Muscle layer of colon (tissue), 2 donors: ENCODE measurements around the gene PPP2R2C.

Source experiments
- H3K27ac ChIP-seq: one replicate; pipeline ENCODE4 v1.7.0; 2013; ENCODE audit warnings: low read depth, mild to moderate bottlenecking, low read length, moderate library complexity
- H3K27me3 ChIP-seq, 2 donors: one replicate each; pipeline ENCODE4 v1.7.0; 2013; ENCODE audit warnings: low read length in 2 of 2, mild to moderate bottlenecking in 2 of 2; ENCODE audit not compliant: insufficient read depth in 2 of 2, control insufficient read depth in 1 of 2
- H3K36me3 ChIP-seq: one replicate; pipeline ENCODE4 v1.7.0; 2013; ENCODE audit warnings: mild to moderate bottlenecking, low read length; ENCODE audit not compliant: insufficient read depth
- H3K4me1 ChIP-seq: one replicate; pipeline ENCODE4 v1.7.0; 2013; ENCODE audit warnings: mild to moderate bottlenecking, low read length; ENCODE audit not compliant: insufficient read depth
- H3K4me3 ChIP-seq, 2 donors: one replicate each; pipeline ENCODE4 v1.7.0; 2013; ENCODE audit warnings: low read length in 2 of 2, low read depth in 1 of 2, mild to moderate bottlenecking in 1 of 2, moderate library complexity in 1 of 2
- H3K9ac ChIP-seq: one replicate; pipeline ENCODE4 v1.7.0; 2013; ENCODE audit warnings: low read length
- H3K9me3 ChIP-seq: one replicate; pipeline ENCODE4 v1.7.0; 2013; ENCODE audit warnings: mild to moderate bottlenecking, low read length
- donor health status: abdominal sarcoma.
- donor health status: Adenocarcinoma of cecum.

The PPP2R2C gene

DNA sequence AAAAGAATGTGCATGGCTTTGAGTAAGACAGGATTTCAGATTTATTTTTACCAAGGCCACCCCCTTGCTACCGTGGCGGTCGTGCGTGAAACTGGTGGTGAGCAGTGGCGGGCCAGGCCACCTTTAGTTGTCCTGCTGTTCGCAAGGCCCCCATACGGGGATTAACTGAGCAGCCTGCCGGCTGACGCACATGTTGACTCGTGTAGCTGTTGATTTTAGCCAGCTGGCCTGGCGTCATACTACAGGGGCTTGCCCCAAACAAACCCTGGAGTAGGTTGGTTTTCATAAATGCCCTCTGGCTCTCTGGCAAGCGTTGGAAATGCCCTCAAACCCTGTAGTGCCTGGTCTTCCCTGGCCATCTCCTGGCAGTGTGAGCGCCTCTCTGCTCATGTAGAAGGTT, 174.4 kb downstream of the PPP2R2C start:
- H3K4me1 ChIP-seq: no peaks in the 10 kb centered on the region
- H3K36me3 ChIP-seq: peaks cover 70% of the 10 kb centered on the region
- H3K4me3 ChIP-seq: no peak overlapping the region
- no peak overlapping the region for H3K27ac ChIP-seq
- no peaks in the 10 kb centered on the region for H3K27me3 ChIP-seq
- no peak overlapping the region for H3K9ac ChIP-seq
- no peaks in the 10 kb centered on the region for H3K9me3 ChIP-seq

DNA sequence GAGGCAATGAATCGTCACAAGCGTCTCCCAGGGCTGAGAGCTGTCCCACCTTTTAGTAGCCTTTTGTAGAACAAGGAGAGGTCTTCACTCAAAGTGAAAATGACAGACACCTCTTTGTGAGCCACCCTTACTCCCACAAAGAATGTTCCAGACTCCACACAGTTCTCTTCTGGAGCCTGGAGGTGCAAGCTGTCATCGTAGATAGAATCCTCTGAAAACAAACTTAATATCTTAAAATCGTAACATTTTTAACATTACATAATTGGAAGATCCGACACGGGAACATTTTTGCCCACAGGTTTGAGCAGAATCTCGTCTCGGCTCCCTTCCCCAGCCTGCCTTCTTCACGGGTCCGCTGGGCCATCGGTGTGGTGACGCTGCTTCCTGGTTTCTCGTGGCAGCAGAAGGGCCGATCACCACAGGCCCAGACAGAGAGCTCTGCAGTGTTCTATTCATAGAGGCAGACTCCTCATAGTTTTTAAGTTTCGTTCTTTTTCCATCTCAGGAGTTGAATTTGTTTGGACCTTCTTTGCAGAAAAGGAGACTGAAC, 175.1 kb downstream of the PPP2R2C start:
- peaks cover 73% of the 10 kb centered on the region for H3K36me3 ChIP-seq
- no peak overlapping the region for H3K27ac ChIP-seq
- H3K4me1 ChIP-seq: no peaks in the 10 kb centered on the region
- H3K9ac ChIP-seq: no peak overlapping the region
- H3K27me3 ChIP-seq: no peaks in the 10 kb centered on the region
- no peaks in the 10 kb centered on the region for H3K9me3 ChIP-seq
- no peak overlapping the region for H3K4me3 ChIP-seq

DNA sequence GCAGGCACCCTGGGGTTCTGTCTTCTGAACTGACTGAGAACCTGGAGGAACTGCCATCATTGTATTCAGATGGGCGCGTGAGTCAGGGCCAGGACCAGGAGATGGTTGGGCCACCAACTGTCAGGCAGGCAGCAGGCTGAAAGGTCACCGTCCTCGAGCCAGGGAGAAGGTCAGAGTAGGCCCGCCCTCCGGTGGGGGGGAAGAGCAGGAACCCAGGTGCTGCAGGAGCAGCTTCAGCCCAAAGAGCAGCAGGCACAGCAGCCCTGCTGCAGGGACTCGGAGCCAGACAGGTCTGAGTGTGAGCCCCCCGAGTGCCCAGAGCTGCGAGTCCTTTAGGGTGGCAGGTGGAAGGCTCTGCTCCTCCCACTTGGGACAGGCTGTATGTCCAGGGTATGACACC, 176.4 kb downstream of the PPP2R2C start:
- H3K4me3 ChIP-seq: no peak overlapping the region
- H3K27ac ChIP-seq: no peak overlapping the region
- H3K36me3 ChIP-seq: peaks cover 71% of the 10 kb centered on the region
- H3K4me1 ChIP-seq: no peaks in the 10 kb centered on the region
- no peak overlapping the region for H3K9ac ChIP-seq
- no peaks in the 10 kb centered on the region for H3K27me3 ChIP-seq
- no peaks in the 10 kb centered on the region for H3K9me3 ChIP-seq

DNA sequence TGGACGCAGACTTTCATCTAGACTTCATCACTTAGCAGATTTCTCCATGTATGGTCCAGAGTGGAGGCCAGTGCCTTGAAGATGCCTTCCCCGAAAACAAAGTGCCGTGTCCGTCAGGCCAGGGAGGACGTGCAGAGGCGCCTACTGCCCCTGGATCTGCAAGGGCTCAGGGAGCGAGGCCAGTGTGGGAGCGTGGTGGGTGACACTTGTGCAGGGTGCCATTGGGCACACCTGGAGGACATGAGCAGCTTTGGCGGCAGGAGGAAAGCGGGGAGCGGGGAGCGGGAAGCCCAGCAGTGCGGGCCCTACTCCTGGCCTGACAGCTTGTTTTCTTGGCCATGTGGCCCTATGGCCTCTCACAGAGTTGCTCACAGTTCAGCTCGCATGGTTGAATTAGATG, 176.9 kb downstream of the PPP2R2C start:
- no peaks in the 10 kb centered on the region for H3K9me3 ChIP-seq
- peaks cover 66% of the 10 kb centered on the region for H3K36me3 ChIP-seq
- no peaks in the 10 kb centered on the region for H3K4me1 ChIP-seq
- H3K4me3 ChIP-seq: no peak overlapping the region
- no peaks in the 10 kb centered on the region for H3K27me3 ChIP-seq
- no peak overlapping the region for H3K27ac ChIP-seq
- H3K9ac ChIP-seq: no peak overlapping the region

DNA sequence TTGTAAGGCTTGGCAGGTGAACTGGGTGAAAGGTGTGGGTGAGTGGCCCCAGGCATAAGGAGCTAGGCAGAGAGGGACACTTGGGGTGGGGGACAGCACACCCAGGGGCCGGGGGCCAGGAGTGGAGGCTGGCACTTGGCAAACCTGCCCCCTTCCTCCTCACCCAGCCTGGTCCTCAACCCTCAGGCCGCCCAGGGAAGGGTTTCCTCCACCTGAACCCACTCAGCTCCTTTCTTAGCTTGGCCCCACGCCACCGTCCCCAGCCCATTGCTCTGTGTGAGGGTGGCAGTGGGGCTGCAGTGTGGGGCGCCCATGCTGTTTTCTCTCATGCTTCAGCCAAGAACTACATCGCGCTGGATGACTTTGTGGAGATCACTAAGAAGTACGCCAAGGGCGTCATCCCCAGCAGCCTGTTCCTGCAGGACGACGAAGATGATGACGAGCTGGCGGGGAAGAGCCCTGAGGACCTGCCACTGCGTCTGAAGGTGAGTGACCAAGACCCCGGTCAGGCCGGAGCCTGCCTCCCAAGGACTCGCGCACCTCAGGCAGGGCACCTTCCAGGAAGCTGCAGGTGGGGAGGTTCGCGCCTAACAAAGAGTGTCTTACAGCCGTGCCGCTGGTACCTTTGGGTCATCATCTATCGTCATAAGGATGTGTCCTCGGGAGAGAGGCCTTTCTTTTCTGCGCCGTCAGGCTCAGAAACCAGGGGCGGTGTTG, 177.6 kb downstream of the PPP2R2C start:
- Histone ChIP-seq H3K9ac (no peak overlapping the region), H3K4me3 (no peak overlapping the region), H3K27me3 (no peaks in the 10 kb centered on the region), H3K4me1 (no peaks in the 10 kb centered on the region), H3K27ac (no peak overlapping the region), H3K36me3 (peaks cover 69% of the 10 kb centered on the region), H3K9me3 (no peaks in the 10 kb centered on the region)

DNA sequence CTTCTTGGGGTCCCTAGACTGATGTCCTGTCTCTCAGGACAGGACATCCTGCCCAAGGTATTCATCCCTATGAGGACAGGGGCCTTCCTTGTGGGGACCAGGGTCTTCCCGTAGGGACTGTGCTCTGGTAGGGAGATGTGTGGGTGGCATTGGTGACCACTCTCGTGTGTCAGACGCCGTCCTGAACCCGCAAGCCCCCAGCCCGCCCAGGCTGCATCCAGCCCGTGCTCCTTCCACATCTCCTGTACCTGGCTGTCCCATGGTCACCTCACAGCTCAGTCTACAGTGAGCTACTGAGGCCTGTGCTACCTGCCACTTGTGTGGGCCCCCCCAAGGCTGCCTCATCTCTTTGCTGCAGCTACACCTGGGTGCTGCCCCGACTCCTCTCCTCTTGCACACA, 178.8 kb downstream of the PPP2R2C start:
- H3K27me3 ChIP-seq: no peaks in the 10 kb centered on the region
- H3K9me3 ChIP-seq: no peaks in the 10 kb centered on the region
- no peaks in the 10 kb centered on the region for H3K4me1 ChIP-seq
- H3K9ac ChIP-seq: no peak overlapping the region
- peaks cover 76% of the 10 kb centered on the region for H3K36me3 ChIP-seq
- H3K27ac ChIP-seq: no peak overlapping the region
- no peak overlapping the region for H3K4me3 ChIP-seq

DNA sequence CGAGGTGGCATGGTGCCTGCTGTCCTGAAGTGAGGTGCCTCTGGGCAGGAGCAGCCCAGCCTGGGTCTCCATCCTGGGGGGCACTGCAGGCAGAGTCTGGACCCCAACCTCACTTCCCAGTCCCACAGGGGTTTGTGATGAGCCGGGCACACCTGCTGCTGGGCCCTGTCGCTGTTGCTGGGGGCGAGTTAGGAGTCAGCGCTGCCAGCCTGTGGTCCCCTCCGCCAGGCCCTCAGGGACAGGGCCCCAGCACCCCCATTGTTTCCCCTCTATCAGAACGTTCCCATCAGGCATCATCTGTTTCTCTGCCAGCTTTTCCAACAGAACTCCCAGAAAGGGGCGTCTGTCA, 179.3 kb downstream of the PPP2R2C start:
- Histone ChIP-seq H3K9ac (no peak overlapping the region), H3K27ac (no peak overlapping the region), H3K9me3 (no peaks in the 10 kb centered on the region), H3K4me3 (no peak overlapping the region), H3K27me3 (no peaks in the 10 kb centered on the region), H3K36me3 (peaks cover 76% of the 10 kb centered on the region), H3K4me1 (no peaks in the 10 kb centered on the region)

DNA sequence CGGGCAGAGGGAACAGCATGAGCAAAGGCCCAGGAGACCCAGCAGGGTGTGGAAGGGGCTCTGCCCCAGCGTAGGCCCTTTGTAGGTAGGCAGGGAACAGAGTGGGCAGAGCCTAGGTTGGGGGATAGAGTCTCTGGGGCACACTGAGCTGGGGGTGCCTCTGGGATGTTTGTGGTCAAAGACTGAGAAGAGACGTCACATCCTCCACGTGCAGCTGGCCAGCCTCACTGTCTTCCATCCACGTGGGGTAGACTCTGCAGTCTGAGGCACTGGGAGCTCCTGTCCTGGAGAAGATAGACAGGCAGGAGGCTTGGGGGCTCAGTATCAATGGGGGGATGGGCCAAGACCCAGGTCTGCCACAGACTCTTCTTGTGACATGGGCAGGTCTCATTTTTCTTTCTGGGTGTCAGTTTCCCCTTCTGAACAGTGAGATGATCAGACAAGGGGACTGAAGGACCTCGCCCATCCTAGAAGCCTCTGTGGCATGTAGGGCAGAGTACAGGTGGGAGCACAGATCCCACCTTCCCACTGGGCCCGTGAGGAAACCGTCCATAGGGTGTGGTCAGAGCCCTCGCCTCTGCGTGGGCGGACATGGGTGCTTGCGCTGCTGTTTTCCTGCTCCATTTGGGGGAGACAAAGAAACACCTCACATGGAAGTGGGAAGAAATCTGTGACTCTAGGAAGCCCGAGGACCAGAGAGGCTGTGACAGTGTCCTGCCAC, 179.9 kb downstream of the PPP2R2C start:
- Histone ChIP-seq H3K36me3 (peaks cover 76% of the 10 kb centered on the region), H3K9me3 (no peaks in the 10 kb centered on the region), H3K27me3 (no peaks in the 10 kb centered on the region), H3K9ac (no peak overlapping the region), H3K4me3 (no peak overlapping the region), H3K27ac (no peak overlapping the region), H3K4me1 (no peaks in the 10 kb centered on the region)

DNA sequence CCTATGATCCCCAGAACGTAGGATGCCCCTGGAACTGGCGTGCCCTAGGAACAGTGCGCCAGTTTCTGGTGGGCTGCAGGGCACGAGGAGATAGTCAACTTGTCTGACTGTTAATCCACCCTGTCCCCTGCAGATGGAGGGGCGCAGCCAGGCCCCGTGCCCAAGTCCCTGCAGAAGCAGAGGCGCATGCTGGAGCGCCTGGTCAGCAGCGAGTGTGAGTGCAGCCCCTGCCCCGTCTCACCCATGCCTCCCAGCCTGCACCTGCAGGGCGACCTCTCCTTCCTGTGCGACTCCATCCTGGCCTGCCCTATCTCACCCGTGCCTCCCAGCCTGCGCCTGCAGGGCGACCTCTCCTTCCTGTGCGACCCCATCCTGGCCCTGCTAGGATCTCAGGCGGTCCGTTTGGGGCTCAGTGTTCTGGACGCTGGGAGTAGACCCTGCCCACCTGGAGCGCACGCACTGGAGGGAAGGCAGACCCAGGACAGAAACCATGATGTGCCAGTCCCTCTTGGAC, 180.6 kb downstream of the PPP2R2C start:
- H3K36me3 ChIP-seq: peaks cover 76% of the 10 kb centered on the region
- no peak overlapping the region for H3K27ac ChIP-seq

DNA sequence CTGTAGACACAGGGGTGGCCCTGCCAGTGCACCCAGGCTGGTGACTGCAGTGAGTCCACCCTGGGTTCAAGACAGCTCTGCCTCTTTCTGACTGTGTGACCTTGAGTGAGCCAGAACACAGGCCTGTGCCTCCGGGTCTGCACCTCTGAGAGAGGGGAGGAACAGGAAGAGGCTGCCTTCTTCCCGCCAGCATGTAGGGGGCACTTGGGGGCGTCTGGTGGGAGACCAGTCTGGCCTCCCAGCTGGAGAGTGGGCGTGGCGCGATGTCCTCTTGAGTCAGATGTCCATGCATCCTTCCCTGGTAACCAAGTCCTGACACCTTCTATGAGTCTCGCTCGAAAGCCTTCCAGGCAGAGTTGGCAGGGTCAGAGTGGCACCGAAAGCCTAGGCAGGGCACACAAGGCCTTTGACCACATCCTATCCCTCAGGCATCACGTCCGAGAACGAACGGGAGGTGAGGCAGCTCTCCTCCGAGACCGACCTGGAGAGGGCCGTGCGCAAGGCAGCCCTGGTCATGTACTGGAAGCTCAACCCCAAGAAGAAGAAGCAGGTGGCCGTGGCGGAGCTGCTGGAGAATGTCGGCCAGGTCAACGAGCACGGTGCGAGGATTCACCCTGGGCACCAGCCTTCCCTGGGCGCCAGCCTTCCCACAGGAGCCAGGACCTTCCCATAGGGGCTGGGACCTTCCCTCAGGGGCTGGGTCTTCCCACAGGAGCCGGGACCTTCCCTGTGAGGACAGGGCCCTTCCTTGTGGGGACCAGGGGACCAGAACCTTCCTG, 181.5 kb downstream of the PPP2R2C start:
- no peak overlapping the region for H3K27ac ChIP-seq
- H3K4me3 ChIP-seq: no peak overlapping the region
- no peaks in the 10 kb centered on the region for H3K27me3 ChIP-seq
- no peaks in the 10 kb centered on the region for H3K4me1 ChIP-seq
- peaks cover 75% of the 10 kb centered on the region for H3K36me3 ChIP-seq
- no peak overlapping the region for H3K9ac ChIP-seq
- H3K9me3 ChIP-seq: no peaks in the 10 kb centered on the region

More for the DNA sequence above, 180.6 kb downstream of the PPP2R2C start:
- no peaks in the 10 kb centered on the region for H3K9me3 ChIP-seq
- no peak overlapping the region for H3K9ac ChIP-seq
- no peak overlapping the region for H3K4me3 ChIP-seq
- no peaks in the 10 kb centered on the region for H3K27me3 ChIP-seq
- no peaks in the 10 kb centered on the region for H3K4me1 ChIP-seq

DNA sequence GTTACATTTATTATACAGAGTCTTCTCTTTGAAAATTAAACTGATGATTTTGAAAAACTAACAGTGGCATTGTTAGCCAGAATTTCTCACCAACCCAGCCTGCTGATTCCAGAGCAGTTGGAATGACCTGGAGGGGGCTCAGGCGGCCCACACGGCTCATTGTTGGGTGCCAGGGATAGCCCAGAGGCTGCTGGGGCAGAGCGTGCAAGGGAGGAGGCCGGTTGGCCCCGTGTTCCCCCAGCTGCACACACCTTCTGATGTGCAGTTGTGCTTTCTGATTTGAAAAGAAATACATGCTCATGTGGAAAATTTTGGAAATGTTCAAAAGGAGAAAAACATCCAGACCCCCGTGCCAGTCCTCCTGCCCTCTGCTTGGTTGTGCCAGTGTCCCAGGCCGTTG, 182.2 kb downstream of the PPP2R2C start:
- Histone ChIP-seq H3K9ac (no peak overlapping the region), H3K27me3 (no peaks in the 10 kb centered on the region), H3K36me3 (peaks cover 75% of the 10 kb centered on the region), H3K9me3 (no peaks in the 10 kb centered on the region), H3K27ac (no peak overlapping the region), H3K4me3 (no peak overlapping the region), H3K4me1 (no peaks in the 10 kb centered on the region)
